Activated CD8-positive, alpha-beta memory T cell treated with anti-CD3 and anti-CD28 coated beads for 36 hours (primary cell): ENCODE data around the gene GAB2. TPM values are rescaled to one million over a fixed set of nuclear protein-coding genes. Genes with fewer than 3 reads are reported as not detected.

Experiments used
- CTCF ChIA-PET: fragments of 350-600 bp; sonication (Branson Sonifier 250); formaldehyde crosslinking; loops from one replicate; lab custom pipeline; 2021; ENCODE audit warnings: antibody characterized with exemption; lab: Charles Lee
- POLR2A ChIA-PET: fragments of 350-600 bp; sonication (Branson Sonifier 250); formaldehyde crosslinking; loops from one replicate; lab custom pipeline; 2021; ENCODE audit warnings: antibody characterized with exemption; lab: Charles Lee
- total RNA-seq, 2 experiments: library from RNA; stranded (reverse); gene quantifications; one replicate each; pipeline ENCODE4 v1.2.3, GENCODE V29; 2021

GAB2 gene
- total RNA-seq, result 1 to 10 TPM; 2.6 to 2.9 TPM

DNA sequence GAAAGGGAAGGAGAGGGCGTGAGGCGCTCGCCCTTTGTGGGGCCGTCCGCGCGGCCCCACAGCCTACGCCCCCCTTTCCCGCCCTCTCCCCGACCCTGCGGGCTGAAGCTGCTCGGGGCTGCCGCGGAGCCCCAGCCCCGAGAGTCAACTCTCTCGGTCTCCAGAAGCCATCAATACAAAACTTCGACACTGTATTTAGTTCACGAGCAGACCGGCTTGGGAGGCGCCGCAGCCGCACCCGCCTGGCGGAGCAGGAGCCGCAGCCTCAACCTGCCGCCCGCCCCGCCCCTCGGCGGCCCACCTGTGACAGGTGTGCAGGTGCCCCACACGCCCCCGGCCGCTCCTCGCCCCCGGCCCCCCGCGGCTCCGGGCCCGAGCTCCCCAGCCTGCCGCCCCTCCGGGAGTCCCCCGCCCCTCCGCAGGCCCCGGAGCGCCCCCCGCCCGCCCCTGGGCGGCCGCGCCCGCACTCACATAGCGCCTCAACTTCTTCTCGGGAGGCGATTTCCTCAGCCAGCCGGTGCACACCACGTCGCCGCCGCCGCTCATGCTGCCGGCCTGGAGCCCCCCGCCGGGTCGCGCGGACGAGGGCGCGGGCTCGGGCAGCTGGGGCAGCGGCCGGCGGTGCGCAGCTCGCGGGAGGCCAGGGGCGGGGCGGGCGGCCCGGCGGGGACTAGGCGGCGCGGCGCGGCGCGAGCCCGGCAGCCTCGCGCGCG, at the start of gene GAB2:
Gene GAB2, minus strand, starts transcription at position 646 of the 713 bp plus-strand sequence. Its CDS starts 100 bp downstream, at position 546.
- CTCF ChIA-PET, result interaction anchor here (0.7 to 3.2 kb wide), 8 partner anchors 10 to 190 kb away, joined by 3 to 17 read pairs (median 4); no protein-coding TSS in a partner anchor
- POLR2A ChIA-PET, result interaction anchor here (0.6 to 1.7 kb wide), 5 partner anchors 37 to 547 kb away, joined by 3 to 6 read pairs (median 3); partner anchors contain the start of genes ALG8 and NARS2

DNA sequence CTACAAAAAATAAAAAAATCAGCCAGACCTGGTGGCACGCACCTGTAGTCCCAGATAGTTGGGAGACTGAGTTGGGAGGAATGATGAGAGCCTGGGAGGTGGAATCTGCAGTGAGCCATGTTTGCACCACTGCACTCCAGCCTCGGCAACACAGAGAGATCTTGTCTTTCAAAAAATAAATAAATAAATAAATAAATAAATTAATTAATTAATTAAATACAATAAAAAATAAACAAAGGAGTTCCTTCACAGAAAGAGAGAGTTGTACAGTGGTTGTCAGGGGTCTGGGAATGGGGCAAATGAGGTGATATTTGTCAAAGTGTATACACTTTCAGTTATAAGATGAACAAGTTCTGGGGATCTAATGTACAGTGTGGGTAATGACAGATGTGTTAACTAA, 49.8 kb upstream of the GAB2 start:
- POLR2A ChIA-PET, result interaction anchor here (0.7 kb wide), 1 partner anchor 49 kb away, joined by 7 read pairs; no protein-coding TSS in a partner anchor
- CTCF ChIA-PET, result no interaction called here

DNA sequence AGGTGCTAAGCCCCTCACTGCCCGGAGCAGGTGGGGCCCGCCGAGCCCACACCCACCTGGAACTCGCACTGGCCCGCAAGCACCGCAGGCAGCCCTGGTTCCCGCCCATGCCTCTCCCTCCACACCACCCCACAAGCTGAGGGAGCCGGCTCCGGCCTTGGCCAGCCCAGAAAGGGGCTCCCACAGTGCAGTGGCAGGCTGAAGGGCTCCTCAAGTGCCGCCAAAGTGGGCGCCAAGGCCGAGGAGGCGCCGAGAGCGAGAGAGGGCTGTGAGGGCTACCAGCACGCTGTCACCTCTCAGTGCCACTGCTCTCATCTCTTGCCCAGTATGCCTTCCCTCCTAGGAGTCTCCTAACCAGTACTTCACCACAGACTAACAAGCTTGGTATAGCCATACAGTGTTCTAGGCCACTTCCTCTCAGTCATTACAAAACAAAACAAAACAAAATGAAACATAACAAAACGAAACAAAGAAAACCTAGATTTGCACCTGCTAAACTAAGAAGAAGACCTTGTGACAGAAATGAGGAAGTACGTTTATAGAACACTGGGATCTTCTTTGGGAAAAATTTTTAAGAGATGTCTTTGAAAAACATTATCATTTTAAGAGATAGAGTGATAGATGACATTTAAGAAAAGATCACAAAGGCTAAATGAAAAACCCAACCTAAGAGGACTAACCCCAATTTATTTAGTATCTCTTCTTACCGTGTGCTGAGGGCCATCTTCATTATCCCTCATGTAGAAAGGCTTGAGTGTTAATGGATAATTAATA, 47.7 kb upstream of the GAB2 start:
- CTCF ChIA-PET, result interaction anchor here (1.0 to 1.8 kb wide), 3 partner anchors 47 to 48 kb away, joined by 3 to 4 read pairs (median 3); partner anchors contain the start of gene GAB2
- POLR2A ChIA-PET, result interaction anchor here (1.0 kb wide), 1 partner anchor 48 kb away, joined by 3 read pairs; the partner anchor contains the start of gene GAB2

DNA sequence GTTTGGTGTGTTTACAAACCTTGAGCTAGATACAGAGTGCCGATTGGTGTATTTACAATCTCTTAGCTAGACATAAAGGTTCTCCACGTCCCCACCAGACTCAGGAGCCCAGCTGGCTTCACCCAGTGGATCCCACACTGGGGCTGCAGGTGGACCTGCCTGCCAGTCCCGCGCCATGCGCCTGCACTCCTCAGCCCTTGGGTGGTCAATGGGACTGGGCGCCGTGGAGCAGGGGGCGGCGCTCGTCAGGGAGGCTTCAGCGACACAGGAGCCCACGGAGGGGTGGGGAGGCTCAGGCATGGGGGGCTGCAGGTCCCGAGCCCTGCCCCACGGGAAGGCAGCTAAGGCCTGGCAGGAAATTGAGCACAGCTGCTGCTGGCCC, 47.2 kb upstream of the GAB2 start:
- CTCF ChIA-PET, result interaction anchor here (1.0 to 1.8 kb wide), 3 partner anchors 46 to 48 kb away, joined by 3 to 4 read pairs (median 3); partner anchors contain the start of gene GAB2
- POLR2A ChIA-PET, result interaction anchor here (1.0 kb wide), 1 partner anchor 47 kb away, joined by 3 read pairs; the partner anchor contains the start of gene GAB2

DNA sequence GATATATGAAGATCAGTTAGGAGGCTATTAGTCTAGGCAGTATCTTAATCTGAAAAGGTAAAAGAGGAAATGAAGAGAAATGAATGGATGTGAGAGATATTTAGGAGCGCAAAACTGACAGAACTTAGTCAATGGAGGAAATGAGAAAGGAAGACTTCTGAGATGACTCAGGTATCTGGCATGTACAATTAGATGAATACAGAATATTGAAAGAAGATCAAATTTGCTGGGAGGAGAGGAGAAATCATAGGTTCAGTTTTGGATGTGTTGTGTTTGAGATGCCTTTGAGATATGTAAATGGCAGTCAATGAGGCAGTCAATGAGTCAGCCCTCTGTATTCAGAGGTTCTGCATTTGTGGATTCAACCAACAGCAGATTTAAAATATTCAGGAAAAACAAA, 42.9 kb upstream of the GAB2 start:
- ChIA-PET CTCF (no interaction called here), POLR2A (no interaction called here)

GRCh38 chr11:78459738-78460137, 42.1 kb upstream of the GAB2 start:
- CTCF ChIA-PET, result no interaction called here
- POLR2A ChIA-PET, result no interaction called here

DNA sequence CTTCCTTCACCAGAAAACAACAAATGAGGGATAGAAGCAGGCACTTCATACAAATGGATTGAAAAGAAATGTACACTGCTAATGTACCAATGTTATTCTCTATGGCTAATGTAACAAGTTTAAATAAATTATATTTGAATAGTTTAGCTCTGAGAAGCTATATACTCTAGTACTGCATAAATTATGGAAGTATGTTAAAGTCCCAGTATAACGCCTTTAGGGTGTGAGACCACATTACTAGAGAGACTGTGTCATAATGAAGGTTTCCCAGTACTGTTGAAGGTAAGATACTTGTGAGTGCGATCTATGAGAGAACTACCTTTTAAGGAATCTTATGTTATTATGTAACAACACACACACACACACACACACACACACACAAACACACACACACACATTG, 39.8 kb upstream of the GAB2 start:
- ChIA-PET CTCF (no interaction called here), POLR2A (no interaction called here)

- CTCF ChIA-PET, result no interaction called here
- POLR2A ChIA-PET, result no interaction called here
Observed at GRCh38 chr11:78453140-78453935, 35.7 kb upstream of the GAB2 start.

DNA sequence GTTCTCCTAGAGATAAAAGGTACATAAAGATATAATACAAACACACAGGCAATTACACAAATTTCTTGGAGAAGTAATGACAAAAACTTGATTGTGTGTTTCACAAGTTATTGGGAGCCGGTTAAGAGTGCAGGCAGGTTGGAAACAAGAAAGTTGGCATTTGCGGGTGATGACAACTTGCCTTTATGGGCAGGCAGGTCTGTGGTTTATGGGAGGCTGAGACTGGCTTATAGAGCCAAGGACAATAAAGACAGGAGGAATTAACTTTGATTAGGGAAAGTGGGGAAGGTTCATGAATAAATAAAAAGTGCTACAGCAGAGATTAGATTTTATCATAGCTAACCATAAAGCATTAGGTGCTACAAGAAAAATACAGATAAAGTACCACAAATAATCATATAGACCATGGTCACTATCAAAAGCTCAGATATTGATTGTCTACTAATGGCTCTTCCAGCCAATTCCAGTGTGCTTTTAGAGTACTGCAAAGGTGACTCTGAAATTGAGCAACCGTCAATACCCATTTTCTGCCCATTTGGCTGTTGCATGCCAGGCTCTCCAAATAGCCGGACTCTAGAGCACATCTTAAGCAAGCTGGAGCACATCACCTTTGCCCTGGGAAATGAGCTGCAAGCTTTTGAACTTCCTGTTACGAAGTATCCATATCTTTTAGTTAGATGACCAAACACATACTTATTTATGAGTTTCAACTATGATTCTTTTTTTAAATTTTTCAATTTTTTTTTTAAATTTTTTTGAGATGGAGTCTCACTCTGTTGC, 33.9 kb upstream of the GAB2 start:
- POLR2A ChIA-PET, result no interaction called here
- CTCF ChIA-PET, result interaction anchor here (0.6 to 1.0 kb wide), 2 partner anchors 112 to 248 kb away, joined by 3 to 4 read pairs; no protein-coding TSS in a partner anchor

GRCh38 chr11:78450866-78451265, 33.2 kb upstream of the GAB2 start:
- CTCF ChIA-PET, result interaction anchor here (0.6 to 1.0 kb wide), 2 partner anchors 113 to 248 kb away, joined by 3 to 4 read pairs; no protein-coding TSS in a partner anchor
- POLR2A ChIA-PET, result interaction anchor here (0.7 kb wide), 1 partner anchor 43 kb away, joined by 10 read pairs; no protein-coding TSS in a partner anchor

DNA sequence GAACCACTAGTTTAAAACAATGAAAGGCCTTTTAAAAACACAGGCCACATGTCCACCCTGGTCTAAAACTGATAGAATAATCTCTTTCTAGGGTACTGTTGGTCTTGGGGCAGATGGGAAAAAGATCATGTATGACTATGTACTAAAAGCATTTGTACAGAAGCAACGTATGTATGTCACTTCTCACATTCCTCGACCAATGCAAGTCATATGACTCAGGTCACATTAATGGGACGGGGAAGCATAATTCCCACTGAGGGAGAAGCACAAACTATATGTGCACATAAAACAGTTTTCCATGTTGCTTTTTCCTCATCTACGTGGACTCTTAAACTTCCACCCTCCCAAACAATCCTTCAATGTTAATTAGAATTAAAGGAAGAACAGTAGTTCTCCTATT, 32.2 kb upstream of the GAB2 start:
- ChIA-PET POLR2A (no interaction called here), CTCF (no interaction called here)

DNA sequence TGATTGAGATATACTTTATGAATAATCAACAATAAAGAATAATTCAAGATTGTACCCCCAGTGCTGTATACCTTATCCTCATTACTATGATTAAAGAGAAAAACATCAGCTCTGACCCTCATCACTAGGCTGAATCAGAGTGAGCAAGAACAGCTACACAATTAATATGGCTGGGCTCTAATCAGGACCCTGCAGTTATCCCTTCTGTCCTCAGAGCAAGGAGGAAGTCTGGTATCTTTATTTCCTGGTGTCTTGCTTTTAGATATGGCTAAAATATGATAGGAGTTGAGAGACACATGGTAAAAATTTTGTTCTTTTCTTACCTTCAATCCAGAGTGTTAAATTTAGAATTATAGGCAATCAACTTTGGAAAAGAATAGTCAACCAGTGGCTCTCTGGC, 28.6 kb upstream of the GAB2 start:
- CTCF ChIA-PET, result no interaction called here
- POLR2A ChIA-PET, result no interaction called here

DNA sequence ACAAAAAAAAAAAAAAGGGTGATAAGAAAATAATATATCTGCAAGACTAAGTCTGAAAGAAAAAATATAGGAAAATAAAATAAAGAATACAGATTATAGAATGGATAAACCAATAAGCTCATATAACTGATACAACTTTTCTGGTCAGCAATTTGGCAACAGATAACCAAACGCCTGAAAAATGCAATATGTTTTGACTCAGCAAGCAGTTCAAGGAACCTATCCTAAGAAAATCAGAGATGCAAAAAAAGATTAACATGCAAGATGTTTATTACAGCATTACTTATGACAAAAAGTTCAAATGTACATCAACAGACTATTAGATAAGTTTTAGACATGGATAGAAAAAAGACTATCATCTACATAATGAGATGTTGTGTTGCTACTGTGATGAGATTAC, 27.1 kb upstream of the GAB2 start:
- ChIA-PET CTCF (interaction anchor here (0.7 kb wide), 1 partner anchor 9 kb away, joined by 3 read pairs; no protein-coding TSS in a partner anchor), POLR2A (no interaction called here)

DNA sequence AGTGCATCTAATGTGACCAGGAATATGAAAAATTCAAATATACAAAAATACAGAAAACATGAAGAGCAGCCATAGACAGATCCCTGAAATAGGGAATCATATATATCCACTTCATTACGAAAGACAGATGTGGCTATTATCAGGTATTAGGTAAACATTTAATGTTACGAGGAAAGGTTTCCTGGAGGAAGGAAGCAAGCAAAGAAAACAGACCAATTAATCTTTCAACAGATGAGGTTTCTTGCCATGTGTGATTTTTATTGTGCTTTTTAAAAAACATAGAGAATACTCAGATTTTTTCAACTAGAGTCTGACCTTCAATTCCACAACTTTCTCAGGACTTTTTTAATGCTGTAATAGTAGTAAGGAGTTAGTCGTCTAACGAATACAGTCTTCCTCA, 24.3 kb upstream of the GAB2 start:
- CTCF ChIA-PET, result no interaction called here
- POLR2A ChIA-PET, result no interaction called here

DNA sequence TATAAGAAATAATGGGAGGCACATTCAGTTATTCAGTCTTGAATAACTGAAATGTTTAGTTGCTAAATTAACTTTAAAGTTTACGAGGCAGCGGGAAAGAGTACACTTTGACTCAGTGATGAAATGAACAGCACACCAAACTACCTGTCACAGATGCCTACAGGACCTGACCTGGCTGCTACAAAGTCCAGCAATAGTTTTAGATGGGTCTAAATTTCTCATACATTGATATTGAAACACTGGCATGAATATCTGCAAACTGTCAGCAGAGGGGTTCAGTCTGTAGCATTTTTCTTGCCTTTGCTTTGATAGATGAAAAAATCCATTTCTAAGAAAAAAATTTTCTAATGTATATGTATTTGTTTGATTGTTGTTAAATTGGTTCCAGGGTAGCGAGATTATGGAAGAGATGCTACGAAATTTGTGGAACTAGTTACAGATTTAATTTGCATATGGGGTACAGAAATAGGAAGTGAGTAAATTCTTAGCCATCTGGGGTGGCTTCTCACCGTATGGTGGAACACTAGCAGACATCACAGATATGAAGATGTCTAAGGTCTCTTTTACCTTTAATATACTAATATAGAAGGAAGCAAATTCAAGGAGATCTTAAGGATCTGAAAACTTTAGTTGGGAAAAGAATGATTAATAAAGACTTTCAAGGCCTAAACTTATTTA, 20.8 kb upstream of the GAB2 start:
- ChIA-PET POLR2A (interaction anchor here (0.6 kb wide), 1 partner anchor 15 kb away, joined by 3 read pairs; no protein-coding TSS in a partner anchor), CTCF (no interaction called here)

- ChIA-PET CTCF (no interaction called here), POLR2A (no interaction called here)
Observed at GRCh38 chr11:78432956-78433355, 15.3 kb upstream of the GAB2 start.

DNA sequence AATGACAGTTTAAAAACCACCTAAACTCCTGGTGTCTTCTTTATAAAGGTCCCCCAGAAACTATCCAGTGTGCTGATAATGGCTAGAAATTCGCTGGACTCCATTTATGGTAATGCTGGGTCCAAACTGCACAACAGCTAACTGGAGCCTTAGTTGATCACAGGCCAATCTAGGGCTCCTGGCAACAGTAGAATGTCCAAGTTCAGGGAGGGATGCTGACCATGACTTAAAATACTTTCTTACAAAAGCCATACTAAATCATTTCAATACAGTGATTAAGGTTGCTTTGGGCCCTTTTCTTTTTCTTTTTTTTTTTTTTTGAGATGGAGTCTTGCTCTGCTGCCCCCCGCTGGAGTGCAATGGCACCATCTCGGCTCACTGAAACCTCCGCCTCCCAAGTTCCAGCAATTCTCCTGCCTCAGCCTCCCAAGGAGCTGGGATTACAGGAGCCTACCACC, 14.5 kb upstream of the GAB2 start:
- ChIA-PET CTCF (interaction anchor here (1.1 to 2.1 kb wide), 3 partner anchors 11 to 204 kb away, joined by 3 to 4 read pairs (median 4); no protein-coding TSS in a partner anchor), POLR2A (no interaction called here)
